Glomerular visceral epithelial cell (primary cell): ENCODE data around the gene CSF3.

Experiments
- DNase-seq: peaks from one replicate; pipeline ENCODE4 v3.0.0-alpha.2; 2016; ENCODE audit errors: extremely low spot score

Gene CSF3

GRCh38 chr17:40061609-40062038 is 46.4 kb downstream of the CSF3 start:
- DNase-seq = no peak

- peak; percentile 58 for DNase-seq
Observed at GRCh38 chr17:40062329-40063186, 47.3 kb downstream of the CSF3 start, which contains the start of gene THRA. Gene THRA (plus strand): TSS chr17:40062965. CDS start chr17:40074489, 11,524 bp downstream.

- no peak for DNase-seq
Observed at GRCh38 chr17:40063187-40063771, 48.0 kb downstream of the CSF3 start.

- DNase-seq = no peak
Observed at GRCh38 chr17:40063901-40064531, 48.8 kb downstream of the CSF3 start.

DNA sequence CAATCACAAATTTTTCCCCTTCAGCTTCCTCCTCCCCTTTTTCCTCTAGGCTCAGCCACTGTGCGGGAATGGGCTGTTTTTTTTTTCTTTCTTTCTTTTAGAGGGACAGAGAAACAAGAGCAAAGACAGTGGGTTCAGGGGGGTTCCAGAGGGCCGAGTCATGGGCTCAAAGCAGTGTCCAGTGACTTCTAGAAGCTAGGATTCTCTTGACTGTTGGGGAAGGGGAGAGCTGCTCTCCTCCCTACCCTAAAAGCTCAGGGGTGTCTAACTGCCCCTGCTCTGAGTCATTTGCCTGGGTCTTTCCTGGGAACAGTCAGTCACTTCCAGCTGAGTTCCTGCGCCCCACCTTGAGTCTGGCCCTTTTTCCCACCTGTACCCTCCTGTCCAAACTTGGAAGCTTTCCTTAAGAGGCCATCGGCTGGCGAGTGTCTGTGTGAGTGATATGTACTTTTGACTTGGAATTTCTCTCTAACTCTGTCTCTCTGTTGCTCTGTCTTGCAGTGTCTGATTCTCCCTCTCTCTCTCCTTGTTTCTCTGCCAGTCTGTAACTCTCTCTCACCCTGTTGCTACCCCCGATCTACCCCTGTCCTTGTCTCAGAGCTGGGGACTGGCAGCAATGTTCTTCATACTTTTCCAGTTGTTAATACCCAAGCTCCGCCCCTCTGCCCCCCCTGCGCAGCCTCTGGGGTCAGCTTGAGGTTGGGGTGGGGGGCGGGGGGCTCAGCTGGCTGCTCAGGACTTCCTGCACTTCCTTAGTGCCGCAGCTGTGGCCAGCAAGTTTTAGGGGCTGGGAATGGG is 49.9 kb downstream of the CSF3 start:
- peak; percentile 54 for DNase-seq

GRCh38 chr17:40065769-40066510 is 50.7 kb downstream of the CSF3 start:
- no peak for DNase-seq
